HUES6 (cell line): ENCODE measurements around the gene FOXN3.

Source experiments
- H3K27ac ChIP-seq: 2 replicates; pipeline ENCODE4 v1.7.0; 2013; ENCODE audit warnings: low read depth, mild to moderate bottlenecking, low read length, inconsistent platforms
- H3K27me3 ChIP-seq: 2 replicates; pipeline ENCODE4 v1.6.1; 2013; ENCODE audit warnings: low read length; ENCODE audit not compliant: control insufficient read depth, insufficient read depth
- H3K36me3 ChIP-seq: 2 replicates; pipeline ENCODE4 v1.6.1; 2013; ENCODE audit warnings: low read length; ENCODE audit not compliant: control insufficient read depth, insufficient read depth
- H3K4me1 ChIP-seq: 2 replicates; pipeline ENCODE4 v1.6.1; 2013; ENCODE audit warnings: low read length; ENCODE audit not compliant: control insufficient read depth, insufficient read depth
- H3K4me3 ChIP-seq: 2 replicates; pipeline ENCODE4 v1.5.1; 2013; ENCODE audit warnings: low read depth, low read length
- H3K9ac ChIP-seq: one replicate; pipeline ENCODE4 v1.6.1; 2013; ENCODE audit warnings: mild to moderate bottlenecking, low read length
- H3K9me3 ChIP-seq: 2 replicates; pipeline ENCODE4 v1.6.1; 2013; ENCODE audit warnings: low read depth, low read length; ENCODE audit not compliant: control insufficient read depth, insufficient read depth

FOXN3 gene

DNA sequence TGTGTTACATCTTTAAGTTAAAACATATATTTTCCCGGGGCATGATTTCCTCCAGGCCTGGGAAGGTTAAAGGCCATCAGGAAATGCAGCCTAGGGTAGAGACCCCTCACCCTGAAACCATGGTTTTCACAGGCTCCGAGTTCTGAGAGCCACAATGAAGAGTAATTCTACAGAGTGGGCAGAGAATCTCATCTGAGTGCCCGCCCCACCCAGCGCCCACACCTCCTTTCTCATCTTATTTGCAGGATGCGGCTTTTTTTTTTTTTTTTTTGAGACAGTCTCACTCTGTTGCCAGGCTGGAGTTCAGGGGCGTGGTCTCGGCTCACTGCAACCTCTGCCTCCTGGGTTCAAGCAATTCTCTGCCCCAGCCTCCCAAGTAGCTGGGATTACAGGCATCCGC, 170.7 kb downstream of the FOXN3 start:
- no peak overlapping the region for H3K9ac ChIP-seq
- no peaks in the 10 kb centered on the region for H3K27me3 ChIP-seq
- H3K9me3 ChIP-seq, result no peaks in the 10 kb centered on the region
- H3K4me1 ChIP-seq, result peaks cover 38% of the 10 kb centered on the region
- no peak overlapping the region for H3K27ac ChIP-seq
- H3K36me3 ChIP-seq, result peaks cover 2% of the 10 kb centered on the region; the same call in 1 of the 2 replicates
- no peak overlapping the region for H3K4me3 ChIP-seq

DNA sequence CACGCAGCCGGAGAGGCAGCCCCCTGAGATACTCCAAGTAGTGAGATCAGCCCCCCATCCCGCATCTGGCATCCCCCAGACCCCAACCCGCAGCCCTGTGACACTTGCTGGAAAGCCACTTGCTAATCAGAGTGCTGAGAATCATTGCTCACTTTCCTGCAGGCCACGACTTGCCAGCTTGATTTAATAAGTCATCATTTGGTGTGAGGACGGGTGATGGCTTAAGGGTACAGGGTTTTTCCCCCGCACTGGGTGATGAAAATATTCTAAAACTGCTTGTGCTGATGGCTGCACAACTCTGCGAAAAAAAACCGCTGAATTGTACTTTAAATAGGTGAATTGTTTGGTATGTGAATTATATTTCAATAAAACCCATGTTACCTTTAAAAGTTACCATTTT, 171.2 kb downstream of the FOXN3 start:
- H3K4me3 ChIP-seq, result no peak overlapping the region
- H3K9me3 ChIP-seq, result no peaks in the 10 kb centered on the region
- H3K27me3 ChIP-seq, result no peaks in the 10 kb centered on the region
- no peak overlapping the region for H3K9ac ChIP-seq
- H3K4me1 ChIP-seq, result peaks cover 38% of the 10 kb centered on the region
- H3K36me3 ChIP-seq, result peaks cover 2% of the 10 kb centered on the region; the same call in 1 of the 2 replicates
- no peak overlapping the region for H3K27ac ChIP-seq

DNA sequence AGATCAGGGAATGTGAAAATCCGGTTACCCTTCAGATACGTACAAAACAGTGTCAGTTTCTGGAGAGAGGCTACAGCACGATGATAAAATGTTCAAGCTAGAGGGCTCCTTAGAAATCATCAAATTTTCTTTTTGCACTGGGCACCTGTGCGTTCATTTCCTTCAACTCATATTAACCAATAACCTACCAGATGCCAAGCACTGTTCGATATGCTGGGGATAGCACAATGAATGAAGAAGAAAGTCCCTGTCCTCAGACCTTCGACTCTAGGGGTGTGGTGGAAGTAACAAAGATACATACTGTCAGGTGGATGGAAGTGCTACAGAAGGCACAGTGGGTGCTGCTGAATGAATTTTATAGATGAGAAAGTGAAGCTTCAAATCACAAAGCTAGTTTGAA, 172.3 kb downstream of the FOXN3 start:
- H3K9ac ChIP-seq, result no peak overlapping the region
- H3K36me3 ChIP-seq, result peaks cover 4% of the 10 kb centered on the region; the same call in 1 of the 2 replicates
- no peak overlapping the region for H3K27ac ChIP-seq
- peaks cover 38% of the 10 kb centered on the region for H3K4me1 ChIP-seq
- no peaks in the 10 kb centered on the region for H3K9me3 ChIP-seq
- H3K4me3 ChIP-seq, result no peak overlapping the region
- no peaks in the 10 kb centered on the region for H3K27me3 ChIP-seq

DNA sequence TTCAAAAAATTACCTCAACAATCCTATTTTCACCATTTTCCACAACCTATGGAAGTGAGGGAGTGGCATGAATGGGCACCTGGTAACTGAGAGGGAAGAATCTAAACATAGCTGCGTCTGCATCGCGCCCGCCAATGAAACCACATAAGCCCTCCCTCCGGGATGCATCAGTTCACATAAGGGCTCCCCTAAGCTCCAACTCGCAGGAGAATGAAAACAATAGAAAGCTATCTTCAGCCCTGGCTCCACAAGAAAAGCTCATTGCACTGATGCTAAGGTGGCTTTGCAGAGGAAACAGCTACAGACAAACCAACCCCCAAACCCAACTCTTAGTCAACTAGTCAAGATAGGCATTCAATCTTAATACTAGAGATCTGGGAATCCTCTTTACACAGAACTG, 173.3 kb downstream of the FOXN3 start:
- Histone ChIP-seq H3K9me3 (no peaks in the 10 kb centered on the region), H3K36me3 (peaks cover 4% of the 10 kb centered on the region; the same call in 1 of the 2 replicates), H3K9ac (no peak overlapping the region), H3K27ac (no peak overlapping the region), H3K4me1 (peaks cover 35% of the 10 kb centered on the region), H3K27me3 (no peaks in the 10 kb centered on the region), H3K4me3 (no peak overlapping the region)

DNA sequence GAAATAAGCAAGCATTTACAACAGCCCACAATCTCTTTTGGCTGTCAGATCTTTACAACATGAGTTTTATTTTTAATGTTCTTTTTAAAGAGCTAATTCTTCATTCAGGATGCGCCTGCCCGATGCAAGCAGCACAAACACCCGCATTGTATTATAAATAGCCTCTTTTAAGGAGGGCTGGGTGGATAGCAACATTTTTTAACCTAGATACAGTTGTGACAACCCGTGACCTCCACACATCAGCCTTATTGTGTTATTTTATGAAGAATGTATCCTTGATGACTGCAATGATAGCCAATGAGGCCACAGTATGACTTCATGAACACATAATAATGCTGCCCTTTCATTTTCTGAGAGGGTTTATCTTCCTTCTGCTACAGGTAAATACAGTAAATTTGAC, 173.7 kb downstream of the FOXN3 start:
- Histone ChIP-seq H3K27ac (no peak overlapping the region), H3K36me3 (peaks cover 4% of the 10 kb centered on the region; the same call in 1 of the 2 replicates), H3K9ac (no peak overlapping the region), H3K4me1 (peaks cover 34% of the 10 kb centered on the region), H3K9me3 (no peaks in the 10 kb centered on the region), H3K27me3 (no peaks in the 10 kb centered on the region), H3K4me3 (no peak overlapping the region)

DNA sequence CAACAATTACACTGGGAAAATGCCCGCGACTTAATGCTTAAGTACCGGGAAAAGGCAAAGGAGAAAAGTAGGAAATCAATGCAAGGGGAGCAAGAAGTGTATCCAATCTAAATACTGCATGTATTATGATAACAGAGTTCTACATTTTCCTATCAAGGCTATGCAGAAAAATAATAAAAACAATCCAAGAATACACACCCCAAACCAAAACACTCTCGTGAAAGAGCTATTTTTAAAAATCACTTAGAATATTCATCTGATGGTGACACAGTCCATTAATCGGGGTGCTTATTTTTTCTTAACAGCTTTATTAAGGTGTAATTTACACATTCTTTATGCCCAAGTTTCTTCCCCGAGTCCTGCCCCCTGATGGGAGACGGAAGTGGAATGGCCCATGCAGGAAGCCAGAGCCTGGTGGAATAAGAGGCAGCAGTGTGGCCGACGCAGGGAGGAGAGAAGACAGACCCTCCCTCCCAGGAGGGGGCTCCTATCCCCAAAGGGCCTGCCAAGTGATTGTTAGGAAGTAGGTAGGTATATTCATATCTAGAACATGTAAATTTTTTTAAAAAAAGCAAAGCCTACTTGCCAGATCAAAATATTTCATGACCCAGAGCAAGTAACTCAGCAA, 174.3 kb downstream of the FOXN3 start:
- Histone ChIP-seq H3K4me1 (peaks cover 35% of the 10 kb centered on the region), H3K36me3 (peaks cover 4% of the 10 kb centered on the region; the same call in 1 of the 2 replicates), H3K27me3 (no peaks in the 10 kb centered on the region), H3K27ac (no peak overlapping the region), H3K9me3 (no peaks in the 10 kb centered on the region), H3K4me3 (no peak overlapping the region), H3K9ac (no peak overlapping the region)

DNA sequence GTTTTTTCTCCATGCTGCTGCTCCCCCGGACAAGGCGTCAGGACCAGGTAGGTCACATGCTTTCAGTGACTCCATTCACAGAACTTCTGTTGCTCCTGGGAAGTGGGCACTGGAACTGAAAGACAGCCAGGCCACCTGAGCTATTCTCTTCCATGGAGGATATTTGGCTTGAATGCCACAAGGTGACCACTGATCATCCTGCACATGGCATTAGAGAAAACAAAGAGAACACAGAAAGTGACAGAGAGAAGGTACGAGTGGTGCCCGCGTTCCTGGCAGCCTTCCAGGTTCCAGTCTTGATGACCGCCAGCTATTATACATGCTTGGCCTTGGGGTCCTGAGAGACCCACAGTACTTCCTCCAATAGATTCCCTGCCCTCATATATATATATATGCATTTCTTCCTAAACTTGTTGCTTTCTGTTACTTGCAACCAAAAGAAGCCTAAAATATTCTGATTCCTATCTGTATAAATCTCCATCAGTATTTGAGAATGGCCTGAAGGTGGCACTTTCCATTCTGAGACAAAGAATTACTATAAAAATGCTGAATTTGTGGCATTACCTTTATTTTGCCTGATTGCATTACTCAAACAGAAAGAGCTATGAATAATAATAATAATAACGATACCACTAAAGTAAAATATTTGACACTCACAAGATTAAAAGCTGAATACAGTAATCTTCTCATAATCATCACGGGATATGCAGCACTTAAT, 174.9 kb downstream of the FOXN3 start:
- no peaks in the 10 kb centered on the region for H3K9me3 ChIP-seq
- no peak overlapping the region for H3K9ac ChIP-seq
- H3K4me3 ChIP-seq, result no peak overlapping the region
- H3K27me3 ChIP-seq, result no peaks in the 10 kb centered on the region
- H3K36me3 ChIP-seq, result 0 out of 2 replicates have a peak, but pooled peaks cover 2% of the 10 kb centered on the region
- peaks cover 38% of the 10 kb centered on the region for H3K4me1 ChIP-seq
- H3K27ac ChIP-seq, result no peak overlapping the region

DNA sequence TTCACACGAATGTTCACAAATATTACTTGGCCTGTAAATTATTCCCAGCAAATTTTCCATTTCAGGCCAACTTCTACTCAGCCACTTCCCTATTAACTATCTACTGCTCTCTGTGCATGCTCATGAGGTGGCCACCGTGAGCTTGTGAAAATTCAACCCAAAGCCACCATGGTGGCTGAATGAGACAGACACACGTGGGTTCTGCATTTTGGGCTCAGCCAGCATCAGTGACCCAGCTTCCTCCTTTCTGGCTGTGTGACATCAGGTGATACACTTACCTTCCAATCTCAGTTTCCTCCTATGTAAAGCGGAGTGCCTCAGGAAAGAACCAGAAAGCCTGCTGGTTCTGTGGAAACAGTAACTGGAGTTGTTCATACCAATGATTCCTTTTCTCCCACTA, 175.8 kb downstream of the FOXN3 start:
- Histone ChIP-seq H3K27me3 (no peaks in the 10 kb centered on the region), H3K9me3 (no peaks in the 10 kb centered on the region), H3K4me3 (no peak overlapping the region), H3K27ac (no peak overlapping the region), H3K9ac (no peak overlapping the region), H3K4me1 (peaks cover 38% of the 10 kb centered on the region), H3K36me3 (0 out of 2 replicates have a peak, but pooled peaks cover 2% of the 10 kb centered on the region)

DNA sequence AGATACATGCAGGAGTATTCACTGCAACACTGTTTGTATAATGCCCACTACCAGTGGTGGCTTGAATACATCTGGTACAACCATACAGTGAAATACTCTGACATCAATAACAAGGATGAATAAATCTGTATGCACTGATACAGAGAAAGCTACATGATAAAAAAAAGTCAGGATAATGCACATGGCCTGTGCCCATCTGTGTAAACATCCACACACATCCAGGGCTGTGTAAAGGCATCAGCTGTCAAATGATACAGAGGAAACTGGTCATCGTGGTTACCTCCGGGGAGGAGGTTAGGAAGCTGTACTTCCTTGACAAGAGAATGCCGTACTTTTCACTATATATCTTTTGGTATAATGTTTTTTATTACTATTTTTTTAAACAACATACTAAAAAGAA, 176.6 kb downstream of the FOXN3 start:
- H3K9ac ChIP-seq, result no peak overlapping the region
- 0 out of 2 replicates have a peak, but pooled peaks cover 6% of the 10 kb centered on the region for H3K9me3 ChIP-seq
- H3K27ac ChIP-seq, result no peak overlapping the region
- H3K27me3 ChIP-seq, result no peaks in the 10 kb centered on the region
- H3K36me3 ChIP-seq, result 0 out of 2 replicates have a peak, but pooled peaks cover 2% of the 10 kb centered on the region
- H3K4me3 ChIP-seq, result no peak overlapping the region
- peaks cover 38% of the 10 kb centered on the region for H3K4me1 ChIP-seq

DNA sequence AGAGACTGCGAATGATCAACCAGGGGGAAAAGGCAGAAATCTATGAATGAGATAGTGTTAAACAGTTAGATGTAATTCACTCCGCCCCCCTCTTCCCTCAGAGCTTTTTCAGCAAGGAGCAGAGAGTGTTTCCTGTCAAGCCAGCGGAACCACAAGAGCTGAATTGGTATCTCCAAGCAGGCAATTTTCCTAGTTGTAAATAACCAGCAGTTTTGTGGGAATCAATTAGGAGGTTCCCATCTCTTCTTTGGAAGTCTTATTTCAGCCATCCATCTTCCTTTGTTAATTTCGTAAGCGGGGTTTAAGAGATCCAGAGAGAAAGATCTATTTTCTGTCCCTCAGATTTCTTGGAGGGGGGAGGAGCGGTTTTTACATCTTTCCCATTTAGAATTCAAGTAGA, 178.0 kb downstream of the FOXN3 start:
- H3K9ac ChIP-seq, result no peak overlapping the region
- no peak overlapping the region for H3K27ac ChIP-seq
- H3K9me3 ChIP-seq, result 0 out of 2 replicates have a peak, but pooled peaks cover 6% of the 10 kb centered on the region
- H3K4me1 ChIP-seq, result peaks cover 26% of the 10 kb centered on the region
- 0 out of 2 replicates have a peak, but pooled peaks cover 2% of the 10 kb centered on the region for H3K36me3 ChIP-seq
- no peaks in the 10 kb centered on the region for H3K27me3 ChIP-seq
- H3K4me3 ChIP-seq, result no peak overlapping the region

DNA sequence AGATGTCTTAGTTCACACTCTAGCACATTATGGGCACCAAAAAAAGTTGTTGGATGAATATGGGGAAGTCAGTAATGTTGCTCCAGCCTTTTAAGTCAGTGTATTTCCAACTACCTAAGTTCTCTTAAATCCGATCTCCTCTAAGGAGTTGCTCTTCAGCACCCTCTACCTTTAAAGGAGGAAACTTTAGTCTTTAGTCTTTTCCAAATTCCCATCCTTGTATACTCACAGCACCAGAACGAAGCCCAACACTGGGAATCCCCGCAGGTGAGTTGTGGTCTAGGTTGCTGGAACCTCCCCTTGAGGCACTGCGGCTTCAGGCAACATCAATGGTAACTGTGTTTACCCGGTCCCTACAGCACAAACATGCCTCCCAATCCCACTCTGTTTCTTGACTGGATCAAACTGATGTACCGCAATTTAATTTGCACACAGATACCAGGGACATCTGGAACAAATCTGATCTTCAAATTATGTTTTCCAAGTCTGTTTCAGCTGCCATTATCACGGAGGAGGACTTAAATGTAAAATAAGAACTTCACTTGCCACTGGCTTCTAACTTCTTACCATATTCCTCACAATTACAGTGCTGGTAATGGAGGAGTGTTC, 179.0 kb downstream of the FOXN3 start:
- Histone ChIP-seq H3K27me3 (no peaks in the 10 kb centered on the region), H3K9ac (no peak overlapping the region), H3K36me3 (0 out of 2 replicates have a peak, but pooled peaks cover 2% of the 10 kb centered on the region), H3K9me3 (0 out of 2 replicates have a peak, but pooled peaks cover 6% of the 10 kb centered on the region), H3K27ac (no peak overlapping the region), H3K4me3 (no peak overlapping the region), H3K4me1 (peaks cover 16% of the 10 kb centered on the region)
